Vagina (tissue), 2 donors: Measurements from ENCODE around the gene LOXL4.

Experiments used
- CTCF ChIP-seq, 3 experiments: fragments of 450-650 bp in 2 of 3; fragments of 200-600 bp in 1 of 3; sonication (generic) in 1 of 3; IDR thresholded peaks; one replicate each; pipeline ENCODE4 v1.5.1; 2017 to 2019; ENCODE audit warnings: antibody characterized with exemption in 3 of 3, mild to moderate bottlenecking in 2 of 3, moderate library complexity in 2 of 3
- POLR2AphosphoS5 ChIP-seq, 2 donors: sonication (generic); formaldehyde crosslinking; IDR thresholded peaks; one replicate each; pipeline ENCODE4 v1.9.0; 2017; ENCODE audit warnings: antibody characterized with exemption in 2 of 2, mild to moderate bottlenecking in 2 of 2, low read depth in 1 of 2; ENCODE audit not compliant: insufficient read depth in 1 of 2

- TF ChIP-seq POLR2AphosphoS5 (IDR thresholded peaks at IDR 0.05; ENCODE audit: insufficient read depth in 1 of 2, low read depth in 1 of 2), result no peak
- no peak for TF ChIP-seq CTCF (IDR thresholded peaks at IDR 0.05)
Observed at GRCh38 chr10:98242823-98243222, 25.2 kb downstream of the LOXL4 start.
